ENCODE results near the gene CDPF1. TPM values are rescaled to one million over a fixed set of nuclear protein-coding genes. Genes with fewer than 3 reads are reported as not detected.

CDPF1 gene
- total RNA-seq, 1 donor from 2014 or later = 14.6 TPM

DNA sequence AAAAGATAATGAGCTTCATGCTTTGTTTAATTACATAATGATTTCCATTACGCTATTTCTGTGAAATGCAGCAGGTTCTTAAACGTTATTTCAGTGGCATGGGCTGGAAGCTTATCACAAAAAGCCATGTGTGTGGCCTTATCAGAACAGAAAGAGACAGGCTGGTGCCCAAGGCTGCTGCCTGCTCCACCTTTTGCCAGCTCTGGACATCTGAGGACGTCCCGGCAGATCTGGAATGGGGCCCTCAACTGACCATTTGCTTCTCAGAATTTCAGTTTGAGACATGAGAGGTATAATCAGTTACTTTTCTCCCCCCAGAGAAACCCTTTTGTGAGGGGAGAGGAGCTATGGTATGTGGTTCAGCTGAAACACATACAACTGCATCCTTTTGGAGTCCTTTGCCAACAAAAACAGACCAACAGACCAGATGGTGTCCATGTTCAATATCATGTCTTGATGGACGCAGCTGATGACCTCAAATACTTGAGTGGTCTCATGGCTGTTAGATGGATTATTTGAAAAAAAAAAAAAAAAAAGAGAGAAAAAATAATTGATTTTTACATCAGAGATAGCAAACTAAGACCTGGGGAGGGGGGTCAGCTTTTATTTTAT lies 8.6 kb downstream of the CDPF1 start:
- H3K9ac ChIP-seq (ENCODE audit: low read depth in 1 of 3, low read length in 3 of 3) = no peak overlapping the region
- H3K4me1 ChIP-seq (ENCODE audit: control insufficient read depth in 3 of 3, insufficient read depth in 3 of 3, low read length in 3 of 3) = peaks cover 35 to 57% (median 55%) of the 10 kb centered on the region in 3 donors
- peak overlapping the region; percentile 31 for H3K27ac ChIP-seq (ENCODE audit: low read depth, low read length)
- H3K36me3 ChIP-seq (ENCODE audit: control insufficient read depth in 3 of 3, insufficient read depth in 3 of 3, low read length in 3 of 3) = peaks cover 11 to 24% (median 17%) of the 10 kb centered on the region in 3 donors
- no peak overlapping the region for H3K4me3 ChIP-seq (ENCODE audit: low read length in 3 of 3)
- H3K27me3 ChIP-seq (ENCODE audit: control insufficient read depth in 3 of 3, insufficient read depth in 3 of 3, low read length in 3 of 3) = no peaks in the 10 kb centered on the region
- no peaks in the 10 kb centered on the region for H3K9me3 ChIP-seq (ENCODE audit: control insufficient read depth in 3 of 3, low read length in 3 of 3)

DNA sequence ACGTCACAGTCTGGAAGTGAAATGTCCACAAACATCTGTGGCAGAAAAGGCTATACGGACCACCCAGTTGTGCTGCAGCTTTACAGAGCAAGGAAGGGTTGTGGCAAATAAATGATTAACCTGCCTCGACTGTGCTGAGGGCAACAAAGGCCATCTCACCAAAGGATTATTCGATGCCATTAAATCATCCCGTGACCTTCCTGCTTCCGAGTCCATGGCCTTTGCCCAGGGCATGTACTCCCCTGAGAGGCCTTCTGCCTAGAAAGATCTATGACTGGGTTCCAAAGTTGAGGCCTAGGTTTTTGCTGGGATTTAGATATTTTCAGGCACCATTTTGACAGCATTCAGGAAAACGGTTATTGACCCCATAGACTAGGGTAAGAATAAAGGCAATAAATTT lies 9.2 kb downstream of the CDPF1 start:
- Histone ChIP-seq H3K27ac (ENCODE audit: low read depth, low read length) (no peak overlapping the region), H3K27me3 (ENCODE audit: control insufficient read depth in 3 of 3, insufficient read depth in 3 of 3, low read length in 3 of 3) (no peaks in the 10 kb centered on the region), H3K36me3 (ENCODE audit: control insufficient read depth in 3 of 3, insufficient read depth in 3 of 3, low read length in 3 of 3) (peaks cover 15 to 27% (median 17%) of the 10 kb centered on the region in 3 donors), H3K9ac (ENCODE audit: low read depth in 1 of 3, low read length in 3 of 3) (no peak overlapping the region), H3K4me1 (ENCODE audit: control insufficient read depth in 3 of 3, insufficient read depth in 3 of 3, low read length in 3 of 3) (peaks cover 34 to 57% (median 50%) of the 10 kb centered on the region in 3 donors), H3K9me3 (ENCODE audit: control insufficient read depth in 3 of 3, low read length in 3 of 3) (no peaks in the 10 kb centered on the region), H3K4me3 (ENCODE audit: low read length in 3 of 3) (peak overlapping the region in 1 of 3 donors; percentile 9)

GRCh38 chr22:46240506-46240905 lies 9.6 kb downstream of the CDPF1 start:
- peak overlapping the region in 1 of 3 donors; percentile 9 for H3K4me3 ChIP-seq (ENCODE audit: low read length in 3 of 3)
- H3K9ac ChIP-seq (ENCODE audit: low read depth in 1 of 3, low read length in 3 of 3) = no peak overlapping the region
- no peaks in the 10 kb centered on the region for H3K9me3 ChIP-seq (ENCODE audit: control insufficient read depth in 3 of 3, low read length in 3 of 3)
- peaks cover 15 to 30% (median 19%) of the 10 kb centered on the region in 3 donors for H3K36me3 ChIP-seq (ENCODE audit: control insufficient read depth in 3 of 3, insufficient read depth in 3 of 3, low read length in 3 of 3)
- no peaks in the 10 kb centered on the region for H3K27me3 ChIP-seq (ENCODE audit: control insufficient read depth in 3 of 3, insufficient read depth in 3 of 3, low read length in 3 of 3)
- H3K27ac ChIP-seq (ENCODE audit: low read depth, low read length) = peak overlapping the region; percentile 30
- H3K4me1 ChIP-seq (ENCODE audit: control insufficient read depth in 3 of 3, insufficient read depth in 3 of 3, low read length in 3 of 3) = peaks cover 30 to 53% (median 46%) of the 10 kb centered on the region in 3 donors

DNA sequence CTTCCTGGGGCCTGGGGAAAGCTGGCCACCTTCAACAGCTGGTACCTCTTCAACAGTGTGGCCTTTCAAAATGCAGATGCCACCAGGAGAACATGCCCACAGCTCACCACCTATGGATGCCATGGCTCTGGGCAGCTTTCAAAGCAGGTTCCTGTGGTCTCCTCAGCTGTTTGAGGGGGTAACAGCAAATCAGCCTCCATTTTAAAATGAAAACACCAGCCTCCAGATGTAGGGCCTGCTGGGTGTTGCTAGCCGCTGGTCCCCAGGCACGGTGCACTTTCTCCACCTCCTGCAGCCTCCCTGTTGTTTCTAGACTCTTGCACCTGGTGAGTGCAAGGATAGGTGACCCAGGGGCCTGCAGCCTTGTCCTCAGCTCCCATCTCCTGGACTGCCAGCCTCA lies 10.0 kb downstream of the CDPF1 start:
- H3K27ac ChIP-seq (ENCODE audit: low read depth, low read length) = peak overlapping the region; percentile 30
- peaks cover 26 to 49% (median 42%) of the 10 kb centered on the region in 3 donors for H3K4me1 ChIP-seq (ENCODE audit: control insufficient read depth in 3 of 3, insufficient read depth in 3 of 3, low read length in 3 of 3)
- no peak overlapping the region for H3K4me3 ChIP-seq (ENCODE audit: low read length in 3 of 3)
- no peaks in the 10 kb centered on the region for H3K9me3 ChIP-seq (ENCODE audit: control insufficient read depth in 3 of 3, low read length in 3 of 3)
- H3K36me3 ChIP-seq (ENCODE audit: control insufficient read depth in 3 of 3, insufficient read depth in 3 of 3, low read length in 3 of 3) = peaks cover 19 to 34% (median 23%) of the 10 kb centered on the region in 3 donors
- H3K27me3 ChIP-seq (ENCODE audit: control insufficient read depth in 3 of 3, insufficient read depth in 3 of 3, low read length in 3 of 3) = no peaks in the 10 kb centered on the region
- no peak overlapping the region for H3K9ac ChIP-seq (ENCODE audit: low read depth in 1 of 3, low read length in 3 of 3)

- Histone ChIP-seq H3K9ac (ENCODE audit: low read depth in 1 of 3, low read length in 3 of 3) (peak overlapping the region in 1 of 3 donors; percentile 28), H3K27me3 (ENCODE audit: control insufficient read depth in 3 of 3, insufficient read depth in 3 of 3, low read length in 3 of 3) (no peaks in the 10 kb centered on the region), H3K4me3 (ENCODE audit: low read length in 3 of 3) (no peak overlapping the region), H3K27ac (ENCODE audit: low read depth, low read length) (peak overlapping the region; percentile 30), H3K9me3 (ENCODE audit: control insufficient read depth in 3 of 3, low read length in 3 of 3) (no peaks in the 10 kb centered on the region), H3K4me1 (ENCODE audit: control insufficient read depth in 3 of 3, insufficient read depth in 3 of 3, low read length in 3 of 3) (peaks cover 23 to 42% (median 36%) of the 10 kb centered on the region in 3 donors), H3K36me3 (ENCODE audit: control insufficient read depth in 3 of 3, insufficient read depth in 3 of 3, low read length in 3 of 3) (peaks cover 18 to 34% (median 19%) of the 10 kb centered on the region in 3 donors)
Measured at GRCh38 chr22:46239261-46240048, 10.6 kb downstream of the CDPF1 start.

- Histone ChIP-seq H3K27ac (ENCODE audit: low read depth, low read length) (no peak overlapping the region), H3K27me3 (ENCODE audit: control insufficient read depth in 3 of 3, insufficient read depth in 3 of 3, low read length in 3 of 3) (no peaks in the 10 kb centered on the region), H3K9ac (ENCODE audit: low read depth in 1 of 3, low read length in 3 of 3) (no peak overlapping the region), H3K9me3 (ENCODE audit: control insufficient read depth in 3 of 3, low read length in 3 of 3) (no peaks in the 10 kb centered on the region), H3K4me3 (ENCODE audit: low read length in 3 of 3) (no peak overlapping the region), H3K4me1 (ENCODE audit: control insufficient read depth in 3 of 3, insufficient read depth in 3 of 3, low read length in 3 of 3) (peaks cover 24 to 42% (median 41%) of the 10 kb centered on the region in 3 donors), H3K36me3 (ENCODE audit: control insufficient read depth in 3 of 3, insufficient read depth in 3 of 3, low read length in 3 of 3) (peaks cover 13 to 25% (median 19%) of the 10 kb centered on the region in 3 donors)
Measured at GRCh38 chr22:46238541-46238940, 11.6 kb downstream of the CDPF1 start.

GRCh38 chr22:46237453-46238124 lies 12.5 kb downstream of the CDPF1 start:
- H3K4me1 ChIP-seq (ENCODE audit: control insufficient read depth in 3 of 3, insufficient read depth in 3 of 3, low read length in 3 of 3) = peaks cover 31 to 49% (median 47%) of the 10 kb centered on the region in 3 donors
- no peak overlapping the region for H3K4me3 ChIP-seq (ENCODE audit: low read length in 3 of 3)
- no peak overlapping the region for H3K9ac ChIP-seq (ENCODE audit: low read depth in 1 of 3, low read length in 3 of 3)
- no peaks in the 10 kb centered on the region for H3K9me3 ChIP-seq (ENCODE audit: control insufficient read depth in 3 of 3, low read length in 3 of 3)
- H3K27me3 ChIP-seq (ENCODE audit: control insufficient read depth in 3 of 3, insufficient read depth in 3 of 3, low read length in 3 of 3) = no peaks in the 10 kb centered on the region
- H3K27ac ChIP-seq (ENCODE audit: low read depth, low read length) = peak overlapping the region; percentile 46
- peaks cover 11 to 22% (median 11%) of the 10 kb centered on the region in 3 donors for H3K36me3 ChIP-seq (ENCODE audit: control insufficient read depth in 3 of 3, insufficient read depth in 3 of 3, low read length in 3 of 3)

- no peak overlapping the region for H3K27ac ChIP-seq (ENCODE audit: low read depth, low read length)
- no peak overlapping the region for H3K4me3 ChIP-seq (ENCODE audit: low read length in 3 of 3)
- H3K27me3 ChIP-seq (ENCODE audit: control insufficient read depth in 3 of 3, insufficient read depth in 3 of 3, low read length in 3 of 3) = no peaks in the 10 kb centered on the region
- no peaks in the 10 kb centered on the region for H3K9me3 ChIP-seq (ENCODE audit: control insufficient read depth in 3 of 3, low read length in 3 of 3)
- H3K9ac ChIP-seq (ENCODE audit: low read depth in 1 of 3, low read length in 3 of 3) = no peak overlapping the region
- H3K36me3 ChIP-seq (ENCODE audit: control insufficient read depth in 3 of 3, insufficient read depth in 3 of 3, low read length in 3 of 3) = peaks cover 13 to 29% (median 16%) of the 10 kb centered on the region in 3 donors
- H3K4me1 ChIP-seq (ENCODE audit: control insufficient read depth in 3 of 3, insufficient read depth in 3 of 3, low read length in 3 of 3) = peaks cover 14 to 36% (median 32%) of the 10 kb centered on the region in 3 donors
Measured at GRCh38 chr22:46234969-46235368, 15.1 kb downstream of the CDPF1 start.

DNA sequence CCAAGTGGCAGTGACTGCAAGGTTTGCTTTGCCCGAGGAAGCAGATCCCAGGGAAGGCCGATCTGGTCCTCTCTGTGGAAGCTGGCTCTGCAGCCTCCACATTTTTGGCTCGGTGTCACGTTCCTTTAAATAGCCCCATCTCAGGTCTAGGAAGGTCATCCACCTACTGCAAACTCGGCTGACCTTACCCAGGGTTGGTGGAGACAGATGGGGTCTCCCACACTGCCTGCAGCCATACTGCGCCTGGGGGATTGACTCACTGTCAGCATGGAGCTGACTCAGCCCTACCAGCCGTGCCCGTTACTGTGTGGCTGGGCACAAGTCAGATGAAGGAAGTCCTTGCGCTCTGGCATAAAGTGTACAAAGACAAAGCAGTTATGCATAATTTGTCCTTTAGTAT lies 16.9 kb downstream of the CDPF1 start:
- H3K4me3 ChIP-seq (ENCODE audit: low read length in 3 of 3) = no peak overlapping the region
- H3K9me3 ChIP-seq (ENCODE audit: control insufficient read depth in 3 of 3, low read length in 3 of 3) = no peaks in the 10 kb centered on the region
- peaks cover 13 to 23% (median 13%) of the 10 kb centered on the region in 3 donors for H3K36me3 ChIP-seq (ENCODE audit: control insufficient read depth in 3 of 3, insufficient read depth in 3 of 3, low read length in 3 of 3)
- H3K27ac ChIP-seq (ENCODE audit: low read depth, low read length) = peak overlapping the region; percentile 48
- H3K9ac ChIP-seq (ENCODE audit: low read depth in 1 of 3, low read length in 3 of 3) = peak overlapping the region in 1 of 3 donors; percentile 71
- no peaks in the 10 kb centered on the region for H3K27me3 ChIP-seq (ENCODE audit: control insufficient read depth in 3 of 3, insufficient read depth in 3 of 3, low read length in 3 of 3)
- H3K4me1 ChIP-seq (ENCODE audit: control insufficient read depth in 3 of 3, insufficient read depth in 3 of 3, low read length in 3 of 3) = peaks cover 10 to 22% (median 21%) of the 10 kb centered on the region in 3 donors
